Measurements from ENCODE around the gene SPATA31D4.

The SPATA31D4 gene

DNA sequence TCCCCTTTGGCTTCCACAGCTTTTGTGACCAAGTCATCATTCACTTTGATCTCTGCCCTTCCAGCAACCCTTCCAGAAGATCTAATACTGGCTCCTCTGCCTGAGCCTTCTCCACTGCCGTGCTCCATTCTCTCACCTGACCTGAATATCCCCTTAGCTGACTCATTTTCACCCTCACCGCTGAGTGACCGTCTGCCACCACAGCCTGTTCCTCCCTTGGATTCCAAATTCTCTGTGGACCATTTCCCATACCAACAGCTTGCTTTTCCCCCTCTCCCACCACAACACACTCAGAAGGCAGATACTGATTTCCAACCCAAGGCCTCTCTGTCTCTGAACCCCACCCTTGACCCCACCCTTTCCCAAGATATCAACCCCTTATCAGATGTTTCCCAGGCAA is 39.8 kb downstream of the SPATA31D4 start:
- no peak for DNase-seq

DNA sequence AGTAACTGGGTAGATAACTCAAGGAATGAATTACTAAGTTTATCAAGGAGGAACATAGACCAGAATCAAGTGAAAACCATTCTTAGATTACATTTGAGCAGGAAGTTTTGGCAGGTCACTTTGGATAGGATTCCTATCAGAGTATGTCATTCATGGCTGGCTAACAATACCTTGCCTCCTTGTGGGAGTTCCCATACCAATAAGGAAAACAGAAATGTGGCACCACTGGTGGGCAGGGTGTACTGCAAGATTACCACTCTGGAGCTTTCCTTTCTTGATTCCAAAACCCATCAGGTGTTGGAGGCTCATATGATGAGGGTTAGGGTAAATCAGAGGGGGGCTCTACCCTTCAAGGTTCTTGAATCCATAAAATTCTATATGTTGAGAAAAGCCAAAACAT is 41.7 kb downstream of the SPATA31D4 start:
- DNase-seq: no peak

DNA sequence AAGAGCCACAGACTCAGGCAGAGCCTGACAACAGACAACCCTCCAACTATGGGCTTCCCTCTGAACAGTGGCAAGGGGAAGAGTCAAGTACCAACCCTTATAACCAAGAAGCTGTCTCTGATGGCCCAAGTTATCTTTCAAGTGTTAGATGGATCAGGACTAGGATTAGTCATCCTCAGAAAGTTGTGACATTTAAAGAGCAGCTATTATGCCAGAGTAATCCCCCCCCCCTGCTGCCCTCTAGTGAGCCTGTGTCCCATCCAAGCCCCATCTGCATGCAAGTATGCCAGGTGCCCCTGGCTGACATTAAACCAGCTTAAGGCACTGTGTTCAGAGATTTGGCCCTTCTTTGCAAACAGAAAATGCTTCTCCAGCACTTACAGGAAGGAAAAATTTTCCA is 43.5 kb downstream of the SPATA31D4 start:
- DNase-seq: no peak

DNA sequence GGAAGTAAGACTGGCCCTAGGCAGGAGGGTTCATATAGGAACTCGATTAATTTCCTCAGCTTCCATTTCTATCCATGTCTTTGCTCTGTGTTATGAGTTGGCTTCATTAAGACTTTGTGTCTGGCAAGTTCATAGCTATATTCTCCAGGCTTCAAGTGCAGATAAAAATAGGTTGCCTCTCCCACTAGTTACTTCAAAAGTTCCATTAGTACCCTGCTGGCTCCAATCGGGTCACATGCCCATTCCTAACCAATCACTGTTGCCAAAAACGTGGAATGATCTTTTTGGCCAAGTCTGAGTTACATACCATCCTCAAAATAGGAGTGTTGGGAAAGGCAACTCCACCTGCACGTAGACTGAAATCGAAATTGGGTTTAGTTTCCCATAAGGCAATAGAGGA is 46.5 kb downstream of the SPATA31D4 start:
- no peak for DNase-seq

DNA sequence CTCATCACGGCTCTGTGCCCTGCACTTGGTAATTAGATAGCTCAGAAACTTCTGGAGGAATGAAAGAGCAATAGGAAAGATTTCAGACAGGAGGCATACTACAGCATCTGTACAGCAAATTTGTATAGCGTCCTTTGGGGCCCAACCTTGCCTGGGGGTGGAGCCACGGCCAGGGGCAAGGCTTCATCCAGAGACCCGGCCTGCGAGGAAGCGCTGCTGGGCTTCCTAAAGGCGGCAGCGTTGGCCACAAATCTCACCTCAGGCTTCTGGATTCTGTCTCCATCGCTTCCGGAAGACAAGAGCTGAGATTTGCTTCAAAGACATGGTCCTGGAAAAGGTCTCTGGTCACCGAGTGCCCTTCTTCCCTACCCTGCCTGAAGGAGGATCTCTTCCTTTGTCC is 48.1 kb downstream of the SPATA31D4 start:
- no peak for DNase-seq

DNA sequence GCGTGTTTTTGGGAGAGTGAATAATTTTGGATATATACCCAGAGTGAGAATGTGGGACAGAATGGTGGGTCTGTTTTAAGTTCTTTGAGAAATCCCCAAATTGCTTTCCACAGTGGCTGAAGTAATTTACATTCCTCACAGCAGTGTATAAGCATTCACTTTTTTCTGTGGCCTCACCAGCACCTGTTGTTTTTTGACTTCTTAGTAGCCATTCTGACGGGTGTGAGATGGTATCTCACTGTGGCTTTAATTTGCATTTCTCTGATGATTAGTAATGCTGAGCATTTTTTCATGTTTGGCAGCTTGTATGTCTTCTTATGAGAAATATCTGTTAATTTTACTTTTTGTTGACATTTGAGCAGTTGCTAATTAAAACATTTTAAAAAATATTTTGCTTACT is 51.0 kb downstream of the SPATA31D4 start:
- DNase-seq: no peak

DNA sequence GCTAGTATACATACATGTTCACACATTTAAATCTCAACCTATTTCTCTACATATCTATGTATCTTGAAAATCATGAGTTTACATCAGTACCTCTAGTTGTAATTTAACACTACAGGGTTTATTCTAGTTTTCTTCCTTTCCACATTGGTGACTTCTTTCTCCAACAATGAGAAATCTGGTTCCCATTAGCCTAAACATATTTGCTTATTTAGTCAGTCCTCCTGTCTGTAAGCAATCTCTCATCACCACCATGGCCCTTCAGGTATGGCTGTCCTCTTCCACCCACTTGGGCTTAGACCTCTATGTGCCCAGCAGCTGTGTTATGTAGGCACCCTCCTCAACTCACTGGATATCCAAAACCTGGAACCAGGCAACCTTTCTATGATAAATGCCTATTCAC is 52.3 kb downstream of the SPATA31D4 start:
- no peak for DNase-seq

DNA sequence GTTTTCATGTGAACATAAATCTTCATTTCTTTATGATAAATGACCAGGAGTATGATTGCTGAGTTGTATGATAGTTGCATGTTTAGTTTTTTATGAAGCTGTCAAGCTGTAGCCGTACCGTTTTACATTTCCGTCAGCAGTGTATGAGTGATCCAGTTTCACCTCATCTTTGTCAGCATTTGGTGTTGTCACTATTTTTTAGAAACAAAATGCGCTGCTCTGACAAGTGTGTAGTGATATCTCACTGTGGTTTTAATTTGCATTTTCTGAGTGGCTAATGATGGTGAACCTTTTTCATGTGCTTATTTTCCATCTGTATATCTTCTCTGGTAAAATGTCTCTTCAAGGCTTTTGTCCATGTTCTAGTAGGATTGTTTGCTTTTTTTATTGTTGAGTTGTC is 53.7 kb downstream of the SPATA31D4 start:
- DNase-seq: no peak

Data from amniotic stem cell (primary cell).